GM12874 (cell line): Measurements from ENCODE around the gene ABI3BP.

ENCODE experiments used
- TF ChIP-seq, protein P1 (sequence below): IDR thresholded peaks from 2 replicates; pipeline ENCODE4 v1.5.1; 2011; ENCODE audit warnings: low read depth, mild to moderate bottlenecking, control low read depth, low read length, moderate library complexity; ENCODE audit not compliant: insufficient read depth

Gene ABI3BP

DNA sequence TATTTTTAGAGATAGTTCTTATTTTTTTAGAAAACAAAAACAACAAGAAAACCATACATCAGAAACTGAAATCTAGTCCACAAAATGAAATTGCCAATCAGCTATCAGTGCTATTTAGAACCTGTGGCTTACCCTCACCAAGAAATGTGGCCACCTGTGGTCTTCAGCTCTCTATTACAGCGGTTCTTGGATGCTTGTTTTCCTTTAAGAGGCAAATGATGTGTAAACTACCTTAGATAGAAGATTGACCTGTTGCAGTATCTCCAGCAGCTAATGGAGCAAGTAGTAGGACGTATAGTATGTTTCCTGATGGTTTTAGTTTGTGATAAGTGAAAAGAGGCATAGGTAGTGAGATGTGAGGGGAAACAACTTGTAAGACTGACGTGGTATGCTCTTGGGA lies 262.7 kb downstream of the ABI3BP start:
- TF ChIP-seq, protein P1, sequence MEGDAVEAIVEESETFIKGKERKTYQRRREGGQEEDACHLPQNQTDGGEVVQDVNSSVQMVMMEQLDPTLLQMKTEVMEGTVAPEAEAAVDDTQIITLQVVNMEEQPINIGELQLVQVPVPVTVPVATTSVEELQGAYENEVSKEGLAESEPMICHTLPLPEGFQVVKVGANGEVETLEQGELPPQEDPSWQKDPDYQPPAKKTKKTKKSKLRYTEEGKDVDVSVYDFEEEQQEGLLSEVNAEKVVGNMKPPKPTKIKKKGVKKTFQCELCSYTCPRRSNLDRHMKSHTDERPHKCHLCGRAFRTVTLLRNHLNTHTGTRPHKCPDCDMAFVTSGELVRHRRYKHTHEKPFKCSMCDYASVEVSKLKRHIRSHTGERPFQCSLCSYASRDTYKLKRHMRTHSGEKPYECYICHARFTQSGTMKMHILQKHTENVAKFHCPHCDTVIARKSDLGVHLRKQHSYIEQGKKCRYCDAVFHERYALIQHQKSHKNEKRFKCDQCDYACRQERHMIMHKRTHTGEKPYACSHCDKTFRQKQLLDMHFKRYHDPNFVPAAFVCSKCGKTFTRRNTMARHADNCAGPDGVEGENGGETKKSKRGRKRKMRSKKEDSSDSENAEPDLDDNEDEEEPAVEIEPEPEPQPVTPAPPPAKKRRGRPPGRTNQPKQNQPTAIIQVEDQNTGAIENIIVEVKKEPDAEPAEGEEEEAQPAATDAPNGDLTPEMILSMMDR = no peak

DNA sequence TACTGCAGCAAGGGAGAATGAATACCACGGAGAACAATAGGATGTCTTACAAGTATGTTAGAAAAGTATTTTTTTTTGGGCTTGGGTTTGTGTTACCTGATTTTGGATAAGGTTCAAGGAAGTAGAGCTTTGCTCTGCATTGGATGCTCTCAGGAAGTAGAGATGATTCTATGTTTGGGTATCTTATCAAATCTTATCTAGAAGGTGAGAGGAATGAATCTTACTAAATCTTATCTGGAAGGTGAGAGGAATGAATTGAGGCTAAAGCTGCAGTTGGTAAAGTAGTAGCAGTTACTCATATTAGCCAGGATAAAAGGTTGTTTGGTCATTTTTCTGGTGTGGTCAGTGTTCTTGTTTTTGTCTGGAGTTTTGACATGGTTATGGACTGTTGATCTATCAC lies 266.5 kb downstream of the ABI3BP start:
- TF ChIP-seq, protein P1 = no peak

DNA sequence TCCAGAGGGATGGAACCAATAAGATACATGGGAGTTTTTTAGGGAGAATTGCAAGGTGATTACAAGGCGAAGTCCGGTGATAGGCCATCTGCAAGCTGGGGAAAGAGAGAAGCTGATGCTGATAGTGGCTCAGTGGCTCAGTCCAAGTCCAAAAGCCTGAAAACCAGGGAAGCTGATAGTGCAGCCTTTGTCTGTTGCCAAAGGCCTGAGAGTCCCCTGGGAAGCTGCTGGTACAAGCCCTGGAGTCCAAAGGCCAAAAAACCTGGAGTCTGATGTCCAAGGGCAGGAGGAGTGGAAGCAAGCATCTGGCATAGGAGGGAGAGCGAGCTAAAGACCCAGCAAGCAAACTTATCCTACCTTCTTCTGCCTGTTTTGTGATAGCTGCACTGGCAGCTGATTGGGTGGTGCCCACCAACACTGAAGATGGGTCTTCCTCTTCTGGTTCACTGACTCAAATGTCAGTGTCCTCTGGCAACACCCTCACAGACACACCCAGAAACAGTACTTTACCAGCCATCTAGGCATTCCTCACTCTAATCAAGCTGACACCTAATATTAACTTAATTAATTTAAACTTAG lies 267.2 kb downstream of the ABI3BP start:
- TF ChIP-seq, protein P1 = no peak

DNA sequence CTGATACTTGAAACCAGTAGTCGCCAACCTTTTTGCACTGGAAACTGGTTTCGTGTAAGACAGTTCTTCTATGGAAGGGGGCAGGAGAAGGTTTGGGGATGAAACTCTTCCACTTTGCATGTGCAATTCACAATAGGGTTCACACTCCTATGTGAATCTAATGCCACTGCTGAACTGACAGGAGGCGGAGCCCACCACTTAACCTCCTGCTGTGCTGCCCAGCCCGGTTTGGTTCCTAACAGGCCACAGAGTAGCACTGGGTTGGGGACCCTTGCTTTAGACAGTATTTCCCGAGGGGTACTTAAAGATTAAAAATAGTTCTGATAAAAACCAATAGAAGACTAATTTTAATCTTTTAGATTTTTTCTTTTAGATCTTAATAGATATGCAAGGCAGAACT lies 272.8 kb downstream of the ABI3BP start:
- TF ChIP-seq, protein P1 = no peak

DNA sequence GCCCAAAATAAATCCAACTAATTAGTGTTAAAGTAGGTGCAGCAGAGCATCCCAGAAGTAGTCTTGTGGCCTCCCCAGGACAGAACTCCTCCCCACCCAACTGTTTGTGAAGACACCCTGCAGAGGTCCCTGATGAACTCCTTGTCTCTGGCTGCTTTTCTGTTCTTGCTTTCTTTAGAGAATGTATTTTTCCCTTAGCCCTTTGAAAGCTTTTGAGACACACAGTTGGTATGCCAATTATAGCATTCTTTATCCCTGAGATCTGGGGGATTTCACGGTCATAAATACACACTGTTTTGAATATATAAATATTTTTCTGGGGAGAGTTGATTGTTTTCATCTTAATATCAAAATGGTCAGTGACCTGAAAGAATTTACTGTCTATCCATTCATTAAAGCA lies 274.1 kb downstream of the ABI3BP start:
- TF ChIP-seq, protein P1 = no peak

DNA sequence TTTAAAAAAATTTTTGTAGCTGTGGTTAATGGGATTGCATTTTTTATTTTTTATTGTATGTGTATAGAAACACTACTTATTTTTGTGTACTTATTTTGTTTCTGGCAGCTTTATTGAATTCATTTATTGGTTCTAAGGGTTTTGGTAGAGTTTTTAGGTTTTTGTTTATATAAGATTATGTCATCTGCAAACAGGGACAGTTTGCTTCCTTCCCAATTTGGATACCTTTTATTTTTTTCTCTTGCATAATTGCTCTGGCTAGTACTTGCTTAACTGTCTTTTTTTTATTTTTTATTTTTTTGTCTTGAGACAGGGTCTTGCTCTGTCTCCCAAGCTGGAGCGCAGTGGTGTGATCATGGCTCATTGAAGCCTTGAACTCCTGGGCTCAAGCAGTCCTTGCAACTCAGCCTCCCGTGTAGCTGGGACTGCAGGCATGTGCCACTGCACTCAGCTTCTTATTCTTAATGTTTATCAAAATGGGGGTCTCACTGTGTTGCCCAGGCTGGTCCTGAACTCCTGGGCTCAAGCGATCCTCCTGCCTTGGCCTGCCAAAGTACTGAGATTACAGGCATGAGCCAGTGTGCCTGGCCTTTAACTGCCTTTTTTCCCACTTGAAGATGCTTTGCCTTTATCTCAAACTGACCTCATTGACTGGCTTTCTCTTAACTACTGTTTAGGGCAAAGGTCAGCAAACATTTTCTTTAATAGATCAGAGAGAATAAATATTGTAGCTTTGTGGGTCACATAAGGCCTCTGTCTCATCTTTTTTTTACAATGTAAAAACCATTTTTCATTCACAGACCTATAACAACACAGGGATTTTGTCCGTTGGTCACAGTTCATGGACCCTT lies 275.4 kb downstream of the ABI3BP start:
- TF ChIP-seq, protein P1 = no peak

DNA sequence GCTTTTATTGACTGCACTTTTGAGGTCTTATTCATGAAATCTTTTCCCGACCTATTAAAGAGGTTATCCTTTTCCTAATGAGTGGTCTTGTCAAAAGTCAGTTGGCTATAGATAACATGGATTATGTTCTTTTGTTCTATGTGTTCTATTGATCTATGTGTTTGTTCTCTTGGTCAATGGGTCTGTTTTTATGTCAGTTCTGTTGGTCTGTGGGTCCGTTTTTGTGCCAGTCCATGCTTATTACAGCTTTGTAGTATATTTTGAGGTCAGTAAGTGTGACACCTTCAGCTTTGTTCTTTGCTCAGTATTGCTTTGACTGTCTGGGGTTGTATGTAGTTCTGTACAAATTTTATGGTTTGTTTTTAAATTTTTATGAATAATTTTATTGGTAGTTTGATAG lies 276.2 kb downstream of the ABI3BP start:
- TF ChIP-seq, protein P1 = no peak
